GM21367 (cell line): Measurements from ENCODE around the gene FOXC2.

Source experiments
- ATAC-seq: cut with Tn5 transposase; IDR thresholded peaks from one replicate; pipeline ENCODE4 v1.9.1; 2021; ENCODE audit not compliant: unreplicated experiment

FOXC2 gene

GRCh38 chr16:86610779-86611524 is 44.3 kb downstream of the FOXC2 start:
- ATAC-seq: no peak

- ATAC-seq: no peak
These were observed 44.9 kb downstream of the FOXC2 start for GRCh38 chr16:86611525-86611855.

GRCh38 chr16:86611941-86612340 is 45.3 kb downstream of the FOXC2 start:
- no peak for ATAC-seq

GRCh38 chr16:86614699-86615098 is 48.1 kb downstream of the FOXC2 start:
- ATAC-seq: no peak

GRCh38 chr16:86616906-86617305 is 50.3 kb downstream of the FOXC2 start:
- no peak for ATAC-seq

- ATAC-seq: no peak
These were observed 52.0 kb downstream of the FOXC2 start for GRCh38 chr16:86618431-86619238.
